Renal cortical epithelial cell (primary cell): ENCODE data around the gene NAV3. TPM values are rescaled to one million over a fixed set of nuclear protein-coding genes. Genes with fewer than 3 reads are reported as not detected.

Experiments
- DNase-seq: peaks from one replicate; pipeline ENCODE4 v3.0.0-alpha.2; 2011; ENCODE audit warnings: low read depth
- total RNA-seq: library from RNA; depleted of rRNA; stranded (reverse); fragments of >200 nt; gene quantifications from 2 replicates; pipeline ENCODE4 v1.2.3, GENCODE V29; 2014

NAV3 gene, protein sequence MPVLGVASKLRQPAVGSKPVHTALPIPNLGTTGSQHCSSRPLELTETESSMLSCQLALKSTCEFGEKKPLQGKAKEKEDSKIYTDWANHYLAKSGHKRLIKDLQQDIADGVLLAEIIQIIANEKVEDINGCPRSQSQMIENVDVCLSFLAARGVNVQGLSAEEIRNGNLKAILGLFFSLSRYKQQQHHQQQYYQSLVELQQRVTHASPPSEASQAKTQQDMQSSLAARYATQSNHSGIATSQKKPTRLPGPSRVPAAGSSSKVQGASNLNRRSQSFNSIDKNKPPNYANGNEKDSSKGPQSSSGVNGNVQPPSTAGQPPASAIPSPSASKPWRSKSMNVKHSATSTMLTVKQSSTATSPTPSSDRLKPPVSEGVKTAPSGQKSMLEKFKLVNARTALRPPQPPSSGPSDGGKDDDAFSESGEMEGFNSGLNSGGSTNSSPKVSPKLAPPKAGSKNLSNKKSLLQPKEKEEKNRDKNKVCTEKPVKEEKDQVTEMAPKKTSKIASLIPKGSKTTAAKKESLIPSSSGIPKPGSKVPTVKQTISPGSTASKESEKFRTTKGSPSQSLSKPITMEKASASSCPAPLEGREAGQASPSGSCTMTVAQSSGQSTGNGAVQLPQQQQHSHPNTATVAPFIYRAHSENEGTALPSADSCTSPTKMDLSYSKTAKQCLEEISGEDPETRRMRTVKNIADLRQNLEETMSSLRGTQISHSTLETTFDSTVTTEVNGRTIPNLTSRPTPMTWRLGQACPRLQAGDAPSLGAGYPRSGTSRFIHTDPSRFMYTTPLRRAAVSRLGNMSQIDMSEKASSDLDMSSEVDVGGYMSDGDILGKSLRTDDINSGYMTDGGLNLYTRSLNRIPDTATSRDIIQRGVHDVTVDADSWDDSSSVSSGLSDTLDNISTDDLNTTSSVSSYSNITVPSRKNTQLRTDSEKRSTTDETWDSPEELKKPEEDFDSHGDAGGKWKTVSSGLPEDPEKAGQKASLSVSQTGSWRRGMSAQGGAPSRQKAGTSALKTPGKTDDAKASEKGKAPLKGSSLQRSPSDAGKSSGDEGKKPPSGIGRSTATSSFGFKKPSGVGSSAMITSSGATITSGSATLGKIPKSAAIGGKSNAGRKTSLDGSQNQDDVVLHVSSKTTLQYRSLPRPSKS (N-terminal part only)
- total RNA-seq, result 9.1 and 9.2 TPM in 2 replicates

DNA sequence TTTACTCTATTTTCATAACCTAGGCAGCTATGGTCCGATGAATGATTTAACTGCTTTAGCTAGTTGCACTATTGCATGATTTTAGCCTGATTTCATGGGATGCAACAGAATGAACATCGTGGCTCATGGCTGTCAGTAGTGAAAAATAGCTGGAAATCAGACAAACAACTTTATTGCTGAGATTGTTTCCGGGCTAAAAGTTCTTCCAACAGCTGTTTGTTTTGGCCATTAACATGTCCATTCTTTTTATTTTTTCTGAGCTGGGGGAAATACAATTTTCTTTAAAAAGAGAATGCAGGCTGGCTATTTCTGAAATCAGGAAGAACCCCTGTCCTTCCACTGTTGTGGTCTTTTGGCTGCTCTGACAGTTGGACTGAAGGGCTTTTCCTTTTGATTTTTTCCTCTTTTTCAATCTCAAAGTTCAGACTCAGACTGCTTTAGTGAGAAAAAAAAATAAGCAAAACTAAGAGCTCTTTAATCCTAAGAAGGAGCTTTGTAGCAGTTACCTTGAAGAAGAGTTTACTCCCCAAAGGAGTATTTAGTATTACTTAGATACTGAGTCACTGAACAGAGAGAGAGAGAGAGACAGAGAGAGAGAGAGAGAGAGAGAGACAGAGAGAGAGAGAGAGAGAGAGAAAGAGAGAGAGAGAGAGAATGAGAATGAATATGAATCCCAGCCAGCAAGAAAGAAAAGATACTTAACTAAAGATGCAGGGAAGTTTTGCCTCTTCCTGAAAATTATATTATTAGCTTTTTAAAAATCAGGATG, at the start of gene NAV3:
Gene NAV3, plus strand, starts transcription at position 312 of the 769 bp plus-strand sequence. CDS start 568 bp downstream, outside the sequence.
- no peak for DNase-seq

DNA sequence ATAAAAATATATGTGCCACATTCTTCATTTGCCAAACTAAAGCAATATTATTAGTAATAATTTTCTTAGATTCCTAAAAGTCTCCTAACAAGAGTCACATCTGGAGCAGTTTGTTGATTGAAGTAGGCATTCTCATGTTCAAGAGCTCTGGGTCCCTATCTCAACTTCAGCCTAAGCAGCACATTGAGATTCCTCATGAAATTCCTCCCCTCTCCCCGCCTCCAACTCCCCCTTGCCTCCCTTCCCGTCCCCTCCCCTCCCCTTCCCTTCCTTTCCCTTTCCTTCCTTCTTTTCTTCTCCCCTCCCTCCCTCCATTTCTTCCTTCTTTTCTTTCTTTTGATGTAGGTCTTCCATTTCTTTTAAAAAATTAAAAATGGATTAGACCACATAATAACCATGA, 48.7 kb upstream of the NAV3 start:
- DNase-seq, result no peak

GRCh38 chr12:77782766-77783165, 47.9 kb upstream of the NAV3 start:
- no peak for DNase-seq

GRCh38 chr12:77785211-77785610, 45.5 kb upstream of the NAV3 start:
- DNase-seq, result no peak

- no peak for DNase-seq
Measured at GRCh38 chr12:77786675-77787074, 44.0 kb upstream of the NAV3 start.

GRCh38 chr12:77788231-77789168, 42.2 kb upstream of the NAV3 start:
- DNase-seq, result peak; percentile 2

GRCh38 chr12:77795699-77796098, 35.0 kb upstream of the NAV3 start:
- DNase-seq, result no peak

DNA sequence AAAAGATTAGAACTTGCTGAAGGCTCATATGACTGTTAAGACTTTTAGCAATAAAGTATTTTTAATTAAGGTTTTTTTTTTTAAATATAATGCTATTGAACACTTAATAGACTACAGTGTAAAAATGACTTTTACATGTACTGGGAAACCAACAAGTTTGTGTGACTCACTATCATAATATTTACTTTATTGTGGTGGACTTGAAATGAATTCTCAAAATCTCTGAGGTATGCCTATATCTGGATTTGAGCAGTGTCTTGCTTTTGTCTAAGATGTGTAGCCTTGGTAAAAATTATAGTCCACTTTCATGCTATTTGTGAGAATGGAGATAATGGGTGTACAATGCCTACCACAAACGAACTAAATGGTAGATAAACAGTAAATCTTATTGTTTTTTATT, 33.9 kb upstream of the NAV3 start:
- DNase-seq, result peak; percentile 49

DNA sequence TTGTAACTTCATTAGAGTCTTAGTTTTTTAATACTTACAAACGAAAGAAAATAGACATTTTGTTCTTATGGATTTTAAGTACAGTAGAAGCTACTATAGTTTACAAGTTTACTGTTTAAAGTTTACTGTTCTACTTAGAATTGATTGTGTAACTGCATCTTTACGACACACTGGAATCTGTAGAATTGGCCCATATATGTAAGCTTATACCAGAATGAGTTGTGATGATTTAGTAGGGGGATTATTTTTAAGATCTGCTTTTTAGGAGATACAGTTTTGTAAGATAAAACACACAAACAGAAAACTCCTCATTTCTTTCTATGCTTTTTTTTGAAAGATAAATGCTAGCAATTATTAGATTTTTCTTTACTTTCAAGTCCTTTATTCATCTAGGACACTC, 30.2 kb upstream of the NAV3 start:
- DNase-seq, result no peak

- DNase-seq, result no peak
Measured at GRCh38 chr12:77808534-77808933, 22.2 kb upstream of the NAV3 start.

DNA sequence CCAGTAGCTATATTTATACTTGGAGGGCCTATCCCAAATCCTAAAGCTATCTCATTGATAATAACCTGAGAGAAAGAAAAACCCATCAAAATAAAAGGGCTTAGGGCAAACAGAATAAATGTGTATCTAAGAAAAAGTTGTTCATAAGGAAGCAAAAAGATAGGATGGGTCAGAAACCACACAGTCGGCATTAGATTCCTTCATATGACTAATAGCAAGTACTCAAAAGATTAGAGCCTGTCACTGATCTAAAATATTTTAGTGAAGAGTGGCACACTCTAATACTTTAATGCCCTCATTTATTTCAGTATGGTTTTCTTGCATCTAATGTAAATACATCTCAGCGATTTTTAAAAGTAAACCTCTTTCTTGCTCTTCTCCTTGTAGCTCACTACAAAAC, 17.1 kb upstream of the NAV3 start:
- DNase-seq, result no peak

DNA sequence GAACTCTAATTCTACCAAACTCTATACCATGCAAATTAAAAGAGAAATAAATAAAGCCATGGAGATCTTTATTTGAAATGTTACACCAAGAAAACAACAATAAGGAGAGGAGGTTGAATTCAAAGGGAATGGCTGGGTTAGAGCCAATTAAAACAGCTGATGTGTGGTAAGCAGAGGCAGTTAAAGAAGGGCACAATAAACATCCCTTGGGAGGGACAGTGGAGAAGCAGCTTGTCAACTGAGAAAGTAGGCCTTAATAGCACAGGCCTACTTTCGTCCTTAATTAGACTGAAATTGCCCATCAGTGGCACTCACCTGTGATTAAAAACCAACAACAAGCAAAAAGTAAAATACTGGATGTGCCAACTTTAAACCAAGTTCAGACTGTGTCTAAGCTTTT, 16.3 kb upstream of the NAV3 start:
- no peak for DNase-seq

DNA sequence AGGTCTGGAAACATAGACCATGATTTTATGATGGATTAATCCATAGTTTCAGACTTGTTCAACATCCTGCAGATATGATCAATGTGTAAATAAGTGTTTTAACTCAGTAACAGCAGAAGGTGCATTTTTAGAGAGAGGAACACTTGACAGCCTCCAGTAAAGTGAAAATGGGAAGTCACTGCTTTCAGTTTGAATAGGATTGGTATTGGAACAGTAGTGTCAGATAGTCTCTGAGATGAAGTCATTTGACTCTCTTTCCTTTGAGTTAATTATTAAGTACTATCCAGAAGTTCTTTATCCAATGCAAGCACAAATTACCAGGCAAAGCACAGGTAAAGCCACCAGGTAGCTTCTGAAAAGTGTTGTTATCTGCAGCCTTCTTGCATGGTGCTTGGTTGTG, 14.5 kb upstream of the NAV3 start:
- no peak for DNase-seq

GRCh38 chr12:77817276-77817675, 13.4 kb upstream of the NAV3 start:
- no peak for DNase-seq

DNA sequence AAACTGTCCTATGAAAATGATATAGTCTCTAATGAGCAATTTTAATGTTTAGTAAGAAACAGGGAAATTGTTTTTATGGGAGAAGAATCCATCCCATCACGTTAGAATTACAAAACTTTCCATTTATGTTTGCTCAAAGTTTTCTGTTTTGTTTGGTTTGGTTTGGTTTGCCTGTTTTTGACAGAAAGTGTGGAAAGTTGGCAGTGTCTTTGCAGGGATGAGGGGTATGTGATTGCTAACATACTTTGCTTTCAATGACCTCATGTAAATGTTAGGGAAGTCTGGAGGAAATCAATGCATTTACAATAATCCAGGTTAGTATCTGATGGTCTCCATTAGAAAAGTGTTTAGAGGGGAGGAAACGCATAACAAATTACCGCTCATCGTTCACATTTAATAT, 12.3 kb upstream of the NAV3 start:
- DNase-seq, result no peak

- no peak for DNase-seq
Measured at GRCh38 chr12:77821699-77822203, 8.9 kb upstream of the NAV3 start.

- no peak for DNase-seq
Measured at GRCh38 chr12:77833329-77833728, 2.6 kb downstream of the NAV3 start.

DNA sequence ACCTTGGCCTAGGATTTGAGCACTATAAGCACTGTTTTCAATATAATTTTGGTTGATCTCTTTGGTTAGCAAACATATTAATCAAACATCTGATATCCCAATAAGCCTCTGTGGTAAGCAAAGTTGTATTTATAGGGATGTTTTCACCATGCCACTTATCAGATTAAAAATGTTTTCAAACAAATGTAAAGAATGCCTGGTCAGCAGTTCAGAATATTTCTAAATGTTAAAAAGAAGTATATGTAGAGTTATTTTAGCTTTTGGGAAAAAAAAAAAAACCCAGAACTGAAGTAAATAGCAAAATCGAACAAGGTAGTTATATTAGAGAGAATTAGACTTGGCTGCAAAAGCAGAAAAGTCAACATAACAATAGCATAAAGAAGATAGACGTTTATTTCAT, 3.9 kb downstream of the NAV3 start:
- DNase-seq, result no peak

DNA sequence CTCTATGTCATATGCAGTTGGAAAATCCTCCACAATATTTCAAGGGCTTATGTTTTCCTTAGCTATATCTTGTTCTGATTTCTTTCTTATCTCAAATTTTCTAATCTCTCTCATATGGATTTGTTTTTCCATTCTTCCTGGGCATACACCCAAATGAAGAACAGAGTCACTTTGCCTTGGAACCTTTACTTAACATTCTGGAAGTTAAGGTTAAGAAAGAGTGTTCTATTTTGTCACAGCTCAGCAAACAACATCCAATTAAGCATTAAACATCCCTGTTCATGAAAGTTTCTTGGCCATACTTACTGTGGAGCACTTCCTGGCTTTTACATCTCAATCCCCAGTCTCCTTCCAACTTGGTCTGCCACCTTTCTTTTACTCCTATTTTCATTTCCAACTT, 5.3 kb downstream of the NAV3 start:
- DNase-seq, result no peak

DNA sequence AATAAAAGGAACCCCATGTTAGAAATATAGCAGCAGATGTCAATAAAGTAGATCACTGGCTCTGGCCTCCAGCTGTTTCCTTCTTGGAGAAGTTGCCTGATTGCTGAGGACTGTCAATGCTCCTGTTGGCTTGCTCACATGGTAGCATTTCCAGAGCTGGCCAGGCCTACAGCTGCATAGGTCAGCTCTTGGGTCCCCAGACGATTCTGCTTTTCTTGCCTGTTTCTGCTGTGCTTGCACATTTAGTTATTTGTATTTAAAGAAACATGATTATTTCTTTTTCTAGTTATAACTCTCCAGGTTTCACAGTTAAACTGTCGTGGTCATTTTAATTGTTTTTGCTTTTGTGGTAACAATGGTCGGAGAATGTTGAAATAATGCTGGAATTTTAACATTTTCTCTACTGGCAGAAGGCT, 7.2 kb downstream of the NAV3 start:
- no peak for DNase-seq
